Measurements from ENCODE around the gene NUDCD2. TPM values are rescaled to one million over a fixed set of nuclear protein-coding genes. Genes with fewer than 3 reads are reported as not detected.

The NUDCD2 gene
- total and polyA plus RNA-seq, 2 donors from 2014 or later, result 23.1 to 24.3 TPM

DNA sequence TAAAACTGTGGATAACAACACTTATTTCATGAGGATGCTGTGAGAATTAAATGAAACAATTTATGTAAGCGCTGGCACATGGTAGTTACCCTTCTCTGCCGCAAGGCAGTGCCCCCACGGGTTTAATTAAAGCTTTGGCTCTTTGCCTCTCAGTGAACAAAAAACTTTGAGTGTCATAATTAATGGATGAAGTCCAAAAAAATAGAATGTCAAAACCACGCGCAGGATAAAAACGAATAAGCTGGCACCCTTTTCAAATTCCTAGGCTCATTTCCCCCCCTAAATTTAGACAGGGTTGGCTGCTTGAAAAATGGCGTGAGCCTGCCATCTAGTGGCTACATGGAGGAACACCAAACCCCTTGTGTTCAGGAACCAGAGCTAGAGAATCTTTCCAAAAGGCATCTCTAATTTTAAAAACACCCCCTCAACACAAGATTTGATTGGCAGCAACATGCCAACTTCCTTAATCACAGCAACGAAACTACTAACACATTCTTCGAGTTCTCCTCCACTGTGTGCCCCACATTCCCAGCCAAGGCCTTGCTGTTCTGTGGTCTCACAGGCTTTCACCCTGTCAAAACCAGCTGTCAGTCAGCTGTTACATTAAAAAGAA, 51.5 kb downstream of the NUDCD2 start:
- DNase-seq, result peak in 4 of 5 donors; percentile 50 to 73 (median 62)

DNA sequence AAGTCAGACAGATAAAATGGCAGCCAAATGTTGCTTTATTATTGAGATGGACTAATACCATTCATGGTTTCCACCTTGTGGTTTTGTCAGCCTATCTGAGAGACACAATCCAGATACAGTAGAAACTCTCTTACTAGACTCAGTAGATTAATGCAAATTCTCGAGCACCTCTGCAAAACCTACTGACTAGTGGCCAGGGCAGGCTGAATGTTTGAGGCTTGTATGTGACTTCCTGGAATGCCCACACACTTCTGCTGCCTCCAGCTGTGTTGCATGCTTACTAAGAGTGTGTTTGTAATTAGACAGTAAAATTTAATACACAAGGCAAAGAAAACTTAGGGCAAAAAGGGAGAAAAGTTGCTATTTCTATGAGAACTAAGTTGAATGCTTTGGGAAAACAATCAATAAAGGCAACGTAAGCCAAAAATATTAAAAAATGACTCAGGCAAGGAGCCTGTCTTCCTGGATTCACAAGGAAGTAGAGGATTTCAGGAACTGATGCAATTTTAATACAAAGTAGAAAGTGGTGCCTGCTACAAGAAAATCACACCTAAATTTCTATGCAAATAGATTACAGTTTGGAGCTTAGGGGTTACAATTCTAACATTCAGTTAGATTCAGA, 52.8 kb downstream of the NUDCD2 start:
- FAIRE-seq, result no peak
- intact Hi-C loops (cut with DNase I), result no loop called here

More for the DNA sequence above, 51.5 kb downstream of the NUDCD2 start:
- H3K27ac ChIP-seq (ENCODE audit: low read depth in 2 of 2, low read length in 2 of 2), result no peak overlapping the region
- peak; percentile 13 for FAIRE-seq
- H3K4me1 ChIP-seq (ENCODE audit: control insufficient read depth in 2 of 3, insufficient read depth in 2 of 3, low read depth in 1 of 3, low read length in 3 of 3), result no peaks in the 10 kb centered on the region
- H3K9me3 ChIP-seq (ENCODE audit: control insufficient read depth in 2 of 3, insufficient read depth in 1 of 3, low read length in 3 of 3), result no peaks in the 10 kb centered on the region
- intact Hi-C loops (cut with DNase I), result no loop called here
- no peaks in the 10 kb centered on the region for H3K36me3 ChIP-seq (ENCODE audit: control insufficient read depth in 2 of 3, insufficient read depth in 3 of 3, low read length in 3 of 3)
- H3K9ac ChIP-seq (ENCODE audit: low read length in 3 of 3), result peak overlapping the region in 1 of 3 donors; percentile 3
- peak overlapping the region in 2 of 3 donors; percentile 22 to 46 for H3K4me3 ChIP-seq (ENCODE audit: low read length in 3 of 3)
- TF ChIP-seq, protein P1, sequence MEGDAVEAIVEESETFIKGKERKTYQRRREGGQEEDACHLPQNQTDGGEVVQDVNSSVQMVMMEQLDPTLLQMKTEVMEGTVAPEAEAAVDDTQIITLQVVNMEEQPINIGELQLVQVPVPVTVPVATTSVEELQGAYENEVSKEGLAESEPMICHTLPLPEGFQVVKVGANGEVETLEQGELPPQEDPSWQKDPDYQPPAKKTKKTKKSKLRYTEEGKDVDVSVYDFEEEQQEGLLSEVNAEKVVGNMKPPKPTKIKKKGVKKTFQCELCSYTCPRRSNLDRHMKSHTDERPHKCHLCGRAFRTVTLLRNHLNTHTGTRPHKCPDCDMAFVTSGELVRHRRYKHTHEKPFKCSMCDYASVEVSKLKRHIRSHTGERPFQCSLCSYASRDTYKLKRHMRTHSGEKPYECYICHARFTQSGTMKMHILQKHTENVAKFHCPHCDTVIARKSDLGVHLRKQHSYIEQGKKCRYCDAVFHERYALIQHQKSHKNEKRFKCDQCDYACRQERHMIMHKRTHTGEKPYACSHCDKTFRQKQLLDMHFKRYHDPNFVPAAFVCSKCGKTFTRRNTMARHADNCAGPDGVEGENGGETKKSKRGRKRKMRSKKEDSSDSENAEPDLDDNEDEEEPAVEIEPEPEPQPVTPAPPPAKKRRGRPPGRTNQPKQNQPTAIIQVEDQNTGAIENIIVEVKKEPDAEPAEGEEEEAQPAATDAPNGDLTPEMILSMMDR (IDR thresholded peaks at IDR 0.05; ENCODE audit: borderline replicate concordance, extremely low read depth, insufficient read depth), result peak; percentile 85
- H3K27me3 ChIP-seq (ENCODE audit: control insufficient read depth, insufficient read depth, low read length), result no peaks in the 10 kb centered on the region

DNA sequence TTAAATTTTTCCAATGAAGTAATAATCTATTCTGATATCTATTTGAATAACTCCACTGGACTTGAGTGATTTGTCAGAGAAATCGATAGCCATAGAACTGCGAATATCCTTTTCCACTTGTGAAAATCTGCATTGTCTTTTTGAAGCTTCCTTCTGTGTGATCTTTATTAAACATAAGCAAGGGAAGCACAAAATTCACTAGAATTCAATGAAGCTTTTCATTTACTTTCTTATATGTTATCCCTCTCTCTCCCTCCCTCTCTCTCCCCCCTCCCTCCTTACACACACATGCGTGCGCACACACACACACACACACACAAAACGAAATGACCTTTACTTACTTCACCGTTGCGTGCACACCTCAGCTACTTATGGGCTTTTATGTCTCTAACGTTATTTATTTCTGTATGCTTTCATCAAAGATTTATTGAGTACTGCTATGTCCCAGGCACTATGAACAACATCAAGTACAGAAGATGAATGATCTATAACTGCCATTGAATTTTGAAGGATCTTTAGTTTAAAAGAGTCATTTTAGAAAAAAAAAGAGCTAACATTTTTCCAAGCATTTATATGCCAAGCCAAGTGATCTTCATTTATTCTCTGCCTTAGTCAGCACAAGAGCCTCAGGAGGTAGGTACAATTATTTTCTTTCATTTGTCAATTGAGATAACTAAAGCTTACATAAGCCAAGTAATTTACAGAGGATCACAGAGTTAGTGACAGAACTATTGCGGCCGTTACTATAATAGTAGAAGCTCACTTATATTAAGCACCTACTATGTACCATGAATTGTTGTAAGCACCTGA, 55.3 kb downstream of the NUDCD2 start:
- H3K27me3 ChIP-seq (ENCODE audit: control insufficient read depth, insufficient read depth, low read length), result no peaks in the 10 kb centered on the region
- DNase-seq (no peak), FAIRE-seq (no peak)
- TF ChIP-seq, protein P1 (IDR thresholded peaks at IDR 0.05; ENCODE audit: borderline replicate concordance, extremely low read depth, insufficient read depth), result no peak
- no peaks in the 10 kb centered on the region for H3K4me1 ChIP-seq (ENCODE audit: control insufficient read depth in 2 of 3, insufficient read depth in 2 of 3, low read depth in 1 of 3, low read length in 3 of 3)
- no peaks in the 10 kb centered on the region for H3K9me3 ChIP-seq (ENCODE audit: control insufficient read depth in 2 of 3, insufficient read depth in 1 of 3, low read length in 3 of 3)
- no peaks in the 10 kb centered on the region for H3K36me3 ChIP-seq (ENCODE audit: control insufficient read depth in 2 of 3, insufficient read depth in 3 of 3, low read length in 3 of 3)
- intact Hi-C loops (cut with DNase I), result no loop called here
- H3K4me3 ChIP-seq (ENCODE audit: low read length in 3 of 3), result no peak overlapping the region
- no peak overlapping the region for H3K9ac ChIP-seq (ENCODE audit: low read length in 3 of 3)
- no peak overlapping the region for H3K27ac ChIP-seq (ENCODE audit: low read depth in 2 of 2, low read length in 2 of 2)

More for the DNA sequence above, 52.8 kb downstream of the NUDCD2 start:
- TF ChIP-seq, protein P1 (IDR thresholded peaks at IDR 0.05; ENCODE audit: borderline replicate concordance, extremely low read depth, insufficient read depth), result no peak
- DNase-seq, result no peak
- H3K36me3 ChIP-seq (ENCODE audit: control insufficient read depth in 2 of 3, insufficient read depth in 3 of 3, low read length in 3 of 3), result no peaks in the 10 kb centered on the region
- H3K9me3 ChIP-seq (ENCODE audit: control insufficient read depth in 2 of 3, insufficient read depth in 1 of 3, low read length in 3 of 3), result no peaks in the 10 kb centered on the region
- no peak overlapping the region for H3K27ac ChIP-seq (ENCODE audit: low read depth in 2 of 2, low read length in 2 of 2)
- no peak overlapping the region for H3K9ac ChIP-seq (ENCODE audit: low read length in 3 of 3)
- no peaks in the 10 kb centered on the region for H3K4me1 ChIP-seq (ENCODE audit: control insufficient read depth in 2 of 3, insufficient read depth in 2 of 3, low read depth in 1 of 3, low read length in 3 of 3)
- H3K4me3 ChIP-seq (ENCODE audit: low read length in 3 of 3), result no peak overlapping the region
- no peaks in the 10 kb centered on the region for H3K27me3 ChIP-seq (ENCODE audit: control insufficient read depth, insufficient read depth, low read length)
